ENCODE measurements around the gene VGLL1.

Gene VGLL1

GRCh38 chrX:136587532-136587931 lies 55.5 kb downstream of the VGLL1 start:
- Histone ChIP-seq H3K4me2 (ENCODE audit: insufficient read depth, low read length, poor library complexity, severe bottlenecking) (no peak overlapping the region), H4K8ac (ENCODE audit: low read depth, low read length) (no peak overlapping the region), H3K36me3 (replicated peaks in 1 of 2; ENCODE audit: control insufficient read depth in 2 of 2, insufficient read depth in 2 of 2, low read length in 2 of 2) (no peaks in the 10 kb centered on the region), H3K9me3 (replicated peaks in 1 of 2; ENCODE audit: control insufficient read depth in 2 of 2, insufficient read depth in 1 of 2, low read depth in 1 of 2, low read length in 2 of 2) (no peaks in the 10 kb centered on the region), H3K14ac (ENCODE audit: low read length) (no peak overlapping the region), H2BK12ac (ENCODE audit: low read length) (no peak overlapping the region), H3K27ac (replicated peaks; ENCODE audit: low read length) (no peak overlapping the region), H2BK5ac (ENCODE audit: low read length) (no peak overlapping the region), H3K4ac (ENCODE audit: low read length) (no peak overlapping the region), H2BK15ac (ENCODE audit: low read length) (no peak overlapping the region), H4K91ac (ENCODE audit: low read depth, low read length, poor library complexity) (no peak overlapping the region), H3K9ac (ENCODE audit: low read depth, low read length, poor library complexity) (no peak overlapping the region), H3K4me3 (ENCODE audit: low read length in 2 of 2) (no peak overlapping the region), H3K23ac (ENCODE audit: low read depth, low read length, poor library complexity) (no peak overlapping the region), H3K18ac (ENCODE audit: low read length) (no peak overlapping the region), H3K4me1 (ENCODE audit: control insufficient read depth in 2 of 2, insufficient read depth in 1 of 2, low read depth in 1 of 2, low read length in 2 of 2) (no peaks in the 10 kb centered on the region), H2AK5ac (ENCODE audit: low read depth, low read length) (no peak overlapping the region), H3K27me3 (ENCODE audit: control insufficient read depth in 3 of 3, insufficient read depth in 3 of 3, low read depth in 1 of 3, low read length in 3 of 3) (peaks cover 0 to 13% (median 0%) of the 10 kb centered on the region in 3 experiments), H2AFZ (ENCODE audit: low read length) (no peak overlapping the region), H2BK120ac (ENCODE audit: low read depth, low read length) (no peak overlapping the region), H3K79me1 (ENCODE audit: low read depth, low read length) (no peaks in the 10 kb centered on the region)
- WGBS, 2 donors (ENCODE audit: extremely low coverage in 2 of 2, insufficient read length in 2 of 2, insufficient replicate concordance in 1 of 2) = no CpG with 5 or more reads among the region's 3 CpGs
- no peak for DNase-seq (ENCODE audit: low spot score)

- Histone ChIP-seq H2BK120ac (ENCODE audit: low read depth, low read length) (no peak overlapping the region), H3K14ac (ENCODE audit: low read length) (no peak overlapping the region), H3K18ac (ENCODE audit: low read length) (no peak overlapping the region), H3K4me1 (ENCODE audit: control insufficient read depth in 2 of 2, insufficient read depth in 1 of 2, low read depth in 1 of 2, low read length in 2 of 2) (no peaks in the 10 kb centered on the region), H3K4me3 (ENCODE audit: low read length in 2 of 2) (no peak overlapping the region), H2AFZ (ENCODE audit: low read length) (no peak overlapping the region), H3K9ac (ENCODE audit: low read depth, low read length, poor library complexity) (no peak overlapping the region), H2AK5ac (ENCODE audit: low read depth, low read length) (no peak overlapping the region), H3K27ac (replicated peaks; ENCODE audit: low read length) (no peak overlapping the region), H3K23ac (ENCODE audit: low read depth, low read length, poor library complexity) (no peak overlapping the region), H3K9me3 (replicated peaks in 1 of 2; ENCODE audit: control insufficient read depth in 2 of 2, insufficient read depth in 1 of 2, low read depth in 1 of 2, low read length in 2 of 2) (no peaks in the 10 kb centered on the region), H4K8ac (ENCODE audit: low read depth, low read length) (no peak overlapping the region), H2BK12ac (ENCODE audit: low read length) (no peak overlapping the region), H2BK5ac (ENCODE audit: low read length) (no peak overlapping the region), H3K27me3 (ENCODE audit: control insufficient read depth in 3 of 3, insufficient read depth in 3 of 3, low read depth in 1 of 3, low read length in 3 of 3) (peaks cover 0 to 13% (median 0%) of the 10 kb centered on the region in 3 experiments), H4K91ac (ENCODE audit: low read depth, low read length, poor library complexity) (no peak overlapping the region), H3K4me2 (ENCODE audit: insufficient read depth, low read length, poor library complexity, severe bottlenecking) (no peak overlapping the region), H3K36me3 (replicated peaks in 1 of 2; ENCODE audit: control insufficient read depth in 2 of 2, insufficient read depth in 2 of 2, low read length in 2 of 2) (no peaks in the 10 kb centered on the region), H3K79me1 (ENCODE audit: low read depth, low read length) (no peaks in the 10 kb centered on the region), H2BK15ac (ENCODE audit: low read length) (no peak overlapping the region), H3K4ac (ENCODE audit: low read length) (no peak overlapping the region)
- no peak for DNase-seq (ENCODE audit: low spot score)
- WGBS, 2 donors (ENCODE audit: extremely low coverage in 2 of 2, insufficient read length in 2 of 2, insufficient replicate concordance in 1 of 2) = no CpG with 5 or more reads among the region's 1 CpG
Observed at GRCh38 chrX:136588036-136588435, 56.0 kb downstream of the VGLL1 start.

GRCh38 chrX:136589966-136590365 lies 58.0 kb downstream of the VGLL1 start:
- WGBS, 2 donors (ENCODE audit: extremely low coverage in 2 of 2, insufficient read length in 2 of 2, insufficient replicate concordance in 1 of 2) = no CpG with 5 or more reads among the region's 3 CpGs
- Histone ChIP-seq H3K4me1 (ENCODE audit: control insufficient read depth in 2 of 2, insufficient read depth in 1 of 2, low read depth in 1 of 2, low read length in 2 of 2) (no peaks in the 10 kb centered on the region), H2BK12ac (ENCODE audit: low read length) (no peak overlapping the region), H3K4me2 (ENCODE audit: insufficient read depth, low read length, poor library complexity, severe bottlenecking) (no peak overlapping the region), H3K23ac (ENCODE audit: low read depth, low read length, poor library complexity) (no peak overlapping the region), H2BK120ac (ENCODE audit: low read depth, low read length) (no peak overlapping the region), H4K91ac (ENCODE audit: low read depth, low read length, poor library complexity) (no peak overlapping the region), H2BK5ac (ENCODE audit: low read length) (no peak overlapping the region), H3K27me3 (ENCODE audit: control insufficient read depth in 3 of 3, insufficient read depth in 3 of 3, low read depth in 1 of 3, low read length in 3 of 3) (peaks cover 0 to 12% (median 0%) of the 10 kb centered on the region in 3 experiments), H3K27ac (replicated peaks; ENCODE audit: low read length) (no peak overlapping the region), H3K9me3 (replicated peaks in 1 of 2; ENCODE audit: control insufficient read depth in 2 of 2, insufficient read depth in 1 of 2, low read depth in 1 of 2, low read length in 2 of 2) (no peaks in the 10 kb centered on the region), H2AK5ac (ENCODE audit: low read depth, low read length) (no peak overlapping the region), H3K36me3 (replicated peaks in 1 of 2; ENCODE audit: control insufficient read depth in 2 of 2, insufficient read depth in 2 of 2, low read length in 2 of 2) (no peaks in the 10 kb centered on the region), H3K9ac (ENCODE audit: low read depth, low read length, poor library complexity) (no peak overlapping the region), H3K79me1 (ENCODE audit: low read depth, low read length) (no peaks in the 10 kb centered on the region), H3K4ac (ENCODE audit: low read length) (no peak overlapping the region), H4K8ac (ENCODE audit: low read depth, low read length) (no peak overlapping the region), H2AFZ (ENCODE audit: low read length) (no peak overlapping the region), H3K4me3 (ENCODE audit: low read length in 2 of 2) (no peak overlapping the region), H2BK15ac (ENCODE audit: low read length) (no peak overlapping the region), H3K14ac (ENCODE audit: low read length) (no peak overlapping the region), H3K18ac (ENCODE audit: low read length) (no peak overlapping the region)
- no peak for DNase-seq (ENCODE audit: low spot score)

GRCh38 chrX:136597356-136597755 lies 65.3 kb downstream of the VGLL1 start:
- Histone ChIP-seq H3K14ac (ENCODE audit: low read length) (no peak overlapping the region), H2BK12ac (ENCODE audit: low read length) (no peak overlapping the region), H2BK15ac (ENCODE audit: low read length) (no peak overlapping the region), H3K23ac (ENCODE audit: low read depth, low read length, poor library complexity) (no peak overlapping the region), H3K79me1 (ENCODE audit: low read depth, low read length) (no peaks in the 10 kb centered on the region), H3K27me3 (ENCODE audit: control insufficient read depth in 3 of 3, insufficient read depth in 3 of 3, low read depth in 1 of 3, low read length in 3 of 3) (peaks cover 0 to 12% (median 0%) of the 10 kb centered on the region in 3 experiments), H2BK5ac (ENCODE audit: low read length) (no peak overlapping the region), H2AFZ (ENCODE audit: low read length) (no peak overlapping the region), H3K18ac (ENCODE audit: low read length) (no peak overlapping the region), H3K4me2 (ENCODE audit: insufficient read depth, low read length, poor library complexity, severe bottlenecking) (no peak overlapping the region), H3K4me1 (ENCODE audit: control insufficient read depth in 2 of 2, insufficient read depth in 1 of 2, low read depth in 1 of 2, low read length in 2 of 2) (no peaks in the 10 kb centered on the region), H3K4me3 (ENCODE audit: low read length in 2 of 2) (no peak overlapping the region), H3K4ac (ENCODE audit: low read length) (no peak overlapping the region), H3K9ac (ENCODE audit: low read depth, low read length, poor library complexity) (no peak overlapping the region), H4K8ac (ENCODE audit: low read depth, low read length) (no peak overlapping the region), H2AK5ac (ENCODE audit: low read depth, low read length) (no peak overlapping the region), H3K36me3 (replicated peaks in 1 of 2; ENCODE audit: control insufficient read depth in 2 of 2, insufficient read depth in 2 of 2, low read length in 2 of 2) (no peaks in the 10 kb centered on the region), H4K91ac (ENCODE audit: low read depth, low read length, poor library complexity) (no peak overlapping the region), H3K9me3 (replicated peaks in 1 of 2; ENCODE audit: control insufficient read depth in 2 of 2, insufficient read depth in 1 of 2, low read depth in 1 of 2, low read length in 2 of 2) (no peaks in the 10 kb centered on the region), H3K27ac (replicated peaks; ENCODE audit: low read length) (no peak overlapping the region), H2BK120ac (ENCODE audit: low read depth, low read length) (no peak overlapping the region)
- WGBS, 2 donors (ENCODE audit: extremely low coverage in 2 of 2, insufficient read length in 2 of 2, insufficient replicate concordance in 1 of 2) = no CpG with 5 or more reads among the region's 2 CpGs
- no peak for DNase-seq (ENCODE audit: low spot score)
